BJ (cell line): Measurements from ENCODE around the gene TAPBP. TPM values are rescaled to one million over a fixed set of nuclear protein-coding genes. Genes with fewer than 3 reads are reported as not detected.
A peak's percentile ranks its signal among the peaks of the same experiment; 100 is the strongest.
"Not testable (repeated sequence)": the region's sequence is repeated elsewhere in the genome, so short reads cannot be mapped to it uniquely, and the experiment has no call there.

Source experiments
- CTCF ChIA-PET: fragments of 350-600 bp; formaldehyde crosslinking; extraction: SDS; loops from one replicate; lab custom pipeline; 2021; ENCODE audit warnings: antibody characterized with exemption, inconsistent platforms; lab: Yijun Ruan, JAX
- POLR2A ChIA-PET: fragments of 300-600 bp; sonication (Branson Sonifier 250); formaldehyde crosslinking; extraction: SDS; loops from one replicate; lab custom pipeline; 2021; ENCODE audit warnings: antibody characterized with exemption; lab: Charles Lee
- DNase-seq: peaks from one replicate; pipeline ENCODE4 v3.0.0-alpha.2; 2011; ENCODE audit warnings: low read depth
- H3K27me3 ChIP-seq: 2 replicates; pipeline ENCODE4 v1.6.0; 2011; ENCODE audit warnings: low read length; ENCODE audit not compliant: control insufficient read depth, insufficient read depth
- H3K36me3 ChIP-seq: 2 replicates; pipeline ENCODE4 v1.5.1; 2011; ENCODE audit warnings: low read length; ENCODE audit not compliant: control insufficient read depth, insufficient read depth
- H3K4me3 ChIP-seq: 2 replicates; pipeline ENCODE4 v1.5.1; 2011; ENCODE audit warnings: low read depth, mild to moderate bottlenecking, control low read depth, low read length
- CTCF ChIP-seq: IDR thresholded peaks from 2 replicates; pipeline ENCODE4 v1.5.1; 2011; ENCODE audit warnings: low read depth, mild to moderate bottlenecking, control low read depth, inconsistent platforms, low read length, moderate library complexity; ENCODE audit not compliant: insufficient read depth
- polyA plus RNA-seq: library from polyadenylated mRNA; depleted of rRNA; stranded (reverse); fragments of >200 nt; gene quantifications from 2 replicates; pipeline ENCODE4 v1.2.3, GENCODE V29; 2011

TAPBP gene
- polyA plus RNA-seq, 1 experiment = 37.9 TPM

DNA sequence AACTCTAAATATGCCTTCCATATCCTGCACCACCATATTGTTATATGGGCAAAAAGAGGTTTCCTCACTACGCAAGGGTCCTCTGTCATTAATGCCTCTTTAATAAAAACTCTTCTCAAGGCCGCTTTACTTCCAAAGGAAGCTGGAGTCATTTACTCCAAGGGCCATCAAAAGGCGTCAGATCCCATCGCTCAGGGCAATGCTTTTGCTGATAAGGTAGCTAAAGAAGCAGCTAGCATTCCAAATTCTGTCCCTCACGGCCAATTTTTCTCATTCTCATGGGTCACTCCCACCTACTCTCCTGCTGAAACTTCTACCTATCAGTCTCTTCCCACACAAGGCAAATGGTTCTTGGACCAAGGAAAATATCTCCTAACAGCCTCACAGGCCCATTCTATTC is 33.9 kb upstream of the TAPBP start:
- TF ChIP-seq CTCF = no peak
- no peak overlapping the region for H3K4me3 ChIP-seq
- ChIA-PET POLR2A (no interaction called here), CTCF (no interaction called here)
- peaks cover 3% of the 10 kb centered on the region; the same call in 1 of the 2 replicates for H3K27me3 ChIP-seq
- no peak for DNase-seq
- no peaks in the 10 kb centered on the region for H3K36me3 ChIP-seq

- POLR2A ChIA-PET, DNase-seq, H3K27me3 ChIP-seq, H3K36me3 ChIP-seq, H3K4me3 ChIP-seq, CTCF ChIA-PET: not testable (repeated sequence)
Observed at GRCh38 chr6:33346972-33347371, 33.1 kb upstream of the TAPBP start.

- no peak overlapping the region for H3K4me3 ChIP-seq
- CTCF ChIA-PET = interaction anchor here (0.6 to 1.7 kb wide), 16 partner anchors 9 to 816 kb away, joined by 3 to 7 read pairs (median 3); no protein-coding TSS in a partner anchor
Observed at GRCh38 chr6:33344701-33345697, 31.1 kb upstream of the TAPBP start.

DNA sequence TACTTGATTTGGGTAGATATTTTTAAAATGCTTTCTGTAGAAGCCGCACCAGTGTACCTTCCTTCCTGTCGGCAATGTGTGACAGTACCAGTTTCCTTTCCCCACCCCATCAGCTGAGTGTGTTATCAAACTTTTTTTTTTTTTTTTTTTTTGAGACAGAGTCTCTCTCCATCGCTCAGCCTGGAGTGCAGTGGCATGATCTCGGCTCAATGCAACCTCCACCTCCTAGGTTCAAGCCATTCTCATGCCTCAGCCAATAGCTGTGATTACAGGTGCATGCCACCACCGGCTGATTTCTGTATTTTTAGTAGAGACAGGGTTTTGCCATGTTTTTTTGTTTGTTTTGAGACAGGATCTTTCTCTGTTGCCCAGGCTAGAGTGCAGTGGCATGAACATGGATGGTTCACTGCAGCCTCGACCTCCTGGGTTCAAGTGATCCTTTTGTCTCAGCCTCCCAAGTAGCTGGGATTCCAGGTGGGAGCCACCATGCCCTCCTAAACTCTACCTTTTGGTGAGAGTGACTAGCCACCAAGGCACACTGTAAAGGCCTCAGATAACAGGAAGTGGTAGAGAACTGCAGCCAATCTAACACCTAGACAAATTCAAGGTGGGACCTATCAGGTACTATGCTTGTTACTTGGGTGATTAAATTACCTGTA is 30.2 kb upstream of the TAPBP start:
- no peak for TF ChIP-seq CTCF
- Histone ChIP-seq H3K27me3 (peaks cover 3% of the 10 kb centered on the region; the same call in 1 of the 2 replicates), H3K36me3 (no peaks in the 10 kb centered on the region), H3K4me3 (no peak overlapping the region)
- no peak for DNase-seq
- POLR2A ChIA-PET = no interaction called here
- CTCF ChIA-PET = interaction anchor here (0.6 to 1.7 kb wide), 5 partner anchors 8 to 120 kb away, joined by 3 to 7 read pairs (median 4); no protein-coding TSS in a partner anchor

More at GRCh38 chr6:33344701-33345697, 31.1 kb upstream of the TAPBP start:
- POLR2A ChIA-PET = no interaction called here
- H3K36me3 ChIP-seq = no peaks in the 10 kb centered on the region
- H3K27me3 ChIP-seq = peaks cover 5% of the 10 kb centered on the region; the same call in 1 of the 2 replicates
- peak; percentile 86 for DNase-seq
- TF ChIP-seq CTCF = peak; percentile 48

GRCh38 chr6:33343606-33343952 is 29.7 kb upstream of the TAPBP start:
- H3K27me3 ChIP-seq, CTCF ChIA-PET, DNase-seq, H3K36me3 ChIP-seq, H3K4me3 ChIP-seq, POLR2A ChIA-PET: not testable (repeated sequence)

DNA sequence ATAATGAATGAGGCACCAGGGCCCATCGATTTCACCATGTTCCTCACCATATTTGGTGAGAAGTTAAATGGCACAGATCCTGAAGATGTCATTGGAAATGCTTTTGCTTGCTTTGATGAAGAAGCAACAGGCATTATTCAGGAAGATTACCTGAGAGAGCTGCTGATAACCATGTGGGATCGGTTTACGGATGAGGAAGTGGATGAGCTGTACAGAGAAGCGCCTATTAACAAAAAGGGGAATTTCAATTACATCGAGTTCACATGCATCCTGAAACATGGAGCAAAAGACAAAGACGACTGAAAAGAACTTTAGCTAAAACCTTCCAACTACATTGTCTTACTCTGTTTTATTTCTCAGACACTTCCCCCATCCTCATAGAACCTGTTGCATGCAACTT is 25.3 kb upstream of the TAPBP start:
- H3K36me3 ChIP-seq = no peaks in the 10 kb centered on the region
- H3K4me3 ChIP-seq = no peak overlapping the region
- ChIA-PET POLR2A (no interaction called here), CTCF (interaction anchor here (1.0 kb wide), 1 partner anchor 15 kb away, joined by 3 read pairs; no protein-coding TSS in a partner anchor)
- TF ChIP-seq CTCF = no peak
- peaks cover 4% of the 10 kb centered on the region; the same call in 1 of the 2 replicates for H3K27me3 ChIP-seq
- no peak for DNase-seq
